H1 (cell line): ENCODE measurements around the gene GRID1. TPM values are rescaled to one million over a fixed set of nuclear protein-coding genes. Genes with fewer than 3 reads are reported as not detected.

Experiments used
- CTCF ChIA-PET: fragments of 300-600 bp; sonication (Branson Sonifier 250); formaldehyde crosslinking; loops from one replicate; lab custom pipeline; 2021; ENCODE audit not compliant: partially characterized antibody; lab: Charles Lee
- POLR2A ChIA-PET: fragments of 300-600 bp; sonication (Branson Sonifier 250); formaldehyde crosslinking; loops from one replicate; lab custom pipeline; 2021; ENCODE audit warnings: inconsistent platforms; ENCODE audit not compliant: partially characterized antibody; lab: Charles Lee
- DNase-seq, 2 experiments: peaks; one replicate each; pipeline versions ENCODE4 v3.0.0 to v3.0.0-alpha.2; 2010 to 2022; ENCODE audit warnings: low spot score in 2 of 2, low read depth in 1 of 2, mixed read lengths in 1 of 2
- FAIRE-seq: peaks from 2 replicates; lab custom pipeline; 2011; peaks lifted over from hg19 to GRCh38; lab: Jason Lieb, UNC
- H2AFZ ChIP-seq: 2 replicates; pipeline ENCODE4 v1.8.1; 2012; ENCODE audit warnings: low read length, inconsistent platforms
- H2AK5ac ChIP-seq: 2 replicates; pipeline ENCODE4 v1.6.1; 2013; ENCODE audit warnings: low read depth, low read length
- H2BK120ac ChIP-seq: replicated peaks from 2 replicates; pipeline ENCODE3; 2013; ENCODE audit warnings: low read depth, low read length, inconsistent platforms
- H2BK12ac ChIP-seq: 2 replicates; pipeline ENCODE4 v1.6.1; 2013; ENCODE audit warnings: low read depth, low read length
- H2BK15ac ChIP-seq: 2 replicates; pipeline ENCODE4 v1.6.1; 2013; ENCODE audit warnings: low read length
- H2BK20ac ChIP-seq: 2 replicates; pipeline ENCODE4 v1.6.1; 2013; ENCODE audit warnings: low read length
- H2BK5ac ChIP-seq: 2 replicates; pipeline ENCODE4 v1.6.1; 2013; ENCODE audit warnings: low read depth, low read length
- H3K14ac ChIP-seq: 2 replicates; pipeline ENCODE4 v1.6.1; 2013; ENCODE audit warnings: inconsistent platforms; ENCODE audit not compliant: insufficient read length
- H3K18ac ChIP-seq: 2 replicates; pipeline ENCODE4 v1.6.1; 2013; ENCODE audit warnings: low read length; ENCODE audit errors: extremely low read depth
- H3K23ac ChIP-seq: 2 replicates; pipeline ENCODE4 v1.6.1; 2013; ENCODE audit warnings: inconsistent platforms; ENCODE audit not compliant: insufficient read length
- H3K23me2 ChIP-seq: 2 replicates; pipeline ENCODE4 v1.6.1; 2013; ENCODE audit warnings: low read depth, low read length
- H3K27ac ChIP-seq: 2 replicates; pipeline ENCODE4 v1.6.1; 2011; ENCODE audit warnings: low read depth, low read length, inconsistent platforms
- H3K27me3 ChIP-seq, 4 experiments: replicated peaks in 1 of 4; 1 replicate in 1 of 4; 2 replicates in 3 of 4; pipeline versions ENCODE4 v1.6.1 to v1.8.1; 2011 to 2013; ENCODE audit warnings: low read length in 3 of 4, mild to moderate bottlenecking in 3 of 4, inconsistent platforms in 2 of 4, mixed read lengths in 2 of 4, moderate library complexity in 1 of 4; ENCODE audit not compliant: control insufficient read depth in 3 of 4, insufficient read depth in 3 of 4; ENCODE audit errors: extremely low read depth in 1 of 4
- H3K36me3 ChIP-seq, 4 experiments: 2 replicates each; pipeline versions ENCODE4 v1.6.1 to v1.8.1; 2011 to 2013; ENCODE audit warnings: mild to moderate bottlenecking in 4 of 4, low read length in 3 of 4, moderate library complexity in 2 of 4, control low read depth in 1 of 4, inconsistent platforms in 1 of 4; ENCODE audit not compliant: insufficient read depth in 4 of 4, control insufficient read depth in 2 of 4
- H3K4ac ChIP-seq: replicated peaks from 2 replicates; pipeline ENCODE3; 2013; ENCODE audit warnings: low read length, low read depth, mixed read lengths, inconsistent platforms; ENCODE audit not compliant: insufficient read length
- H3K4me1 ChIP-seq, 4 experiments: replicated peaks in 1 of 4; 1 replicate in 1 of 4; 2 replicates in 3 of 4; pipeline versions ENCODE4 v1.6.1 to v1.8.1; 2011 to 2013; ENCODE audit warnings: low read length in 3 of 4, inconsistent platforms in 2 of 4, mixed read lengths in 1 of 4; ENCODE audit not compliant: insufficient read depth in 4 of 4, control insufficient read depth in 3 of 4
- H3K4me2 ChIP-seq, 2 experiments: 2 replicates each; pipeline versions ENCODE4 v1.6.1 to v1.8.1; 2011 to 2013; ENCODE audit warnings: low read depth in 2 of 2, low read length in 2 of 2, control low read depth in 1 of 2, inconsistent platforms in 1 of 2, mild to moderate bottlenecking in 1 of 2; ENCODE audit not compliant: insufficient read depth in 1 of 2
- H3K4me3 ChIP-seq, 4 experiments: fragments of 200-600, 300-600 bp in 1 of 4; sonication (generic), shearing (Covaris generic), sonication (Bioruptor Twin) in 1 of 4; 2 replicates each; pipeline versions ENCODE4 v1.5.1 to v1.8.1; 2011 to 2016; ENCODE audit warnings: low read length in 4 of 4, low read depth in 3 of 4, control low read depth in 2 of 4, inconsistent platforms in 2 of 4, mild to moderate bottlenecking in 2 of 4, mixed read lengths in 1 of 4, moderate library complexity in 1 of 4; ENCODE audit not compliant: insufficient read depth in 2 of 4; ENCODE audit errors: extremely low read depth in 1 of 4
- H3K56ac ChIP-seq: replicated peaks from 2 replicates; pipeline ENCODE3; 2013; ENCODE audit warnings: low read depth, mild to moderate bottlenecking, mixed read lengths, low read length, inconsistent platforms; ENCODE audit not compliant: insufficient read length
- H3K79me1 ChIP-seq: 2 replicates; pipeline ENCODE4 v1.6.1; 2013; ENCODE audit warnings: low read depth, low read length, control low read depth
- H3K79me2 ChIP-seq, 2 experiments: 2 replicates each; pipeline versions ENCODE4 v1.6.1 to v1.8.1; 2012 to 2013; ENCODE audit warnings: low read length in 2 of 2, mild to moderate bottlenecking in 2 of 2, inconsistent platforms in 1 of 2; ENCODE audit not compliant: insufficient read depth in 2 of 2, control insufficient read depth in 1 of 2
- H3K9ac ChIP-seq, 4 experiments: replicated peaks in 1 of 4; 1 replicate in 1 of 4; 2 replicates in 3 of 4; pipeline versions ENCODE4 v1.6.1 to v1.8.1; 2011 to 2013; ENCODE audit warnings: low read depth in 3 of 4, low read length in 3 of 4, control low read depth in 2 of 4, mild to moderate bottlenecking in 2 of 4, moderate library complexity in 2 of 4, inconsistent platforms in 1 of 4; ENCODE audit errors: extremely low read depth in 1 of 4
- H3K9me3 ChIP-seq, 2 experiments: 2 replicates each; pipeline versions ENCODE4 v1.6.1 to v1.8.1; 2012 to 2013; ENCODE audit warnings: mild to moderate bottlenecking in 2 of 2, moderate library complexity in 2 of 2, control low read depth in 1 of 2, inconsistent platforms in 1 of 2, low read depth in 1 of 2, low read length in 1 of 2, mixed read lengths in 1 of 2; ENCODE audit not compliant: insufficient read depth in 2 of 2
- H4K20me1 ChIP-seq, 2 experiments: replicated peaks in 1 of 2; 2 replicates each; pipeline versions ENCODE3 to v1.8.1; 2011 to 2013; ENCODE audit warnings: inconsistent platforms in 2 of 2, low read length in 2 of 2, mild to moderate bottlenecking in 1 of 2; ENCODE audit not compliant: insufficient read depth in 2 of 2, control insufficient read depth in 1 of 2
- H4K5ac ChIP-seq: 2 replicates; pipeline ENCODE4 v1.6.1; 2013; ENCODE audit warnings: low read length, low read depth, mixed read lengths, inconsistent platforms; ENCODE audit not compliant: insufficient read length
- H4K8ac ChIP-seq: 2 replicates; pipeline ENCODE4 v1.8.0; 2013; ENCODE audit warnings: mild to moderate bottlenecking, moderate library complexity, low read length, inconsistent platforms; ENCODE audit not compliant: insufficient read depth; ENCODE audit errors: extremely low read depth
- H4K91ac ChIP-seq: replicated peaks from 2 replicates; pipeline ENCODE3; 2013; ENCODE audit warnings: low read length, mixed read lengths, inconsistent platforms; ENCODE audit not compliant: insufficient read length
- EZH2 ChIP-seq: fragments of 200-600 bp; sonication (generic); IDR thresholded peaks from 2 replicates; pipeline ENCODE4 v1.7.1; 2012; ENCODE audit warnings: low read depth, mild to moderate bottlenecking, moderate library complexity, low read length, inconsistent platforms; ENCODE audit not compliant: severe bottlenecking
- GABPA ChIP-seq: IDR thresholded peaks from 2 replicates; pipeline ENCODE4 v1.6.1; 2011; ENCODE audit warnings: mild to moderate bottlenecking, low read length, moderate library complexity, borderline replicate concordance; ENCODE audit not compliant: insufficient read depth
- GTF2F1 ChIP-seq: IDR thresholded peaks from 2 replicates; pipeline ENCODE4 v1.6.1; 2012; ENCODE audit warnings: low read depth, low read length, improper control_type of control experiment, borderline replicate concordance
- HDAC6 ChIP-seq: IDR thresholded peaks from one replicate; pipeline ENCODE4 v1.7.1; 2012; ENCODE audit warnings: low read depth, mild to moderate bottlenecking, inconsistent platforms, low read length, moderate library complexity
- SIN3A ChIP-seq, 2 experiments: IDR thresholded peaks in 1 of 2; conservative IDR thresholded peaks in 1 of 2; 2 replicates each; pipeline ENCODE4 v1.6.1; 2011 to 2012; ENCODE audit warnings: low read length in 2 of 2, improper control_type of control experiment in 1 of 2, low read depth in 1 of 2, mild to moderate bottlenecking in 1 of 2
- TAF1 ChIP-seq: IDR thresholded peaks from 2 replicates; pipeline ENCODE4 v1.6.1; 2011; ENCODE audit warnings: mild to moderate bottlenecking, low read depth, low read length
- TBP ChIP-seq: IDR thresholded peaks from 2 replicates; pipeline ENCODE4 v1.6.1; 2011; ENCODE audit warnings: low read depth, low read length, improper control_type of control experiment
- TCF12 ChIP-seq: IDR thresholded peaks from 2 replicates; pipeline ENCODE4 v1.6.1; 2011; ENCODE audit warnings: low read depth, mild to moderate bottlenecking, low read length
- YY1 ChIP-seq: IDR thresholded peaks from 2 replicates; pipeline ENCODE4 v1.6.1; 2011; ENCODE audit warnings: low read depth, mild to moderate bottlenecking, low read length
- WGBS, 2 experiments: shearing (Covaris generic) in 1 of 2; methylation state at CpG; one replicate each; pipeline versions ENCODE4 v1.1.6 to v1.1.7; 2013 to 2015; ENCODE audit warnings: low lambda C conversion rate in 2 of 2, mixed read lengths in 2 of 2, inconsistent platforms in 1 of 2, low coverage in 1 of 2, missing lambda C conversion rate in 1 of 2; ENCODE audit not compliant: insufficient replicate concordance in 2 of 2, insufficient coverage in 1 of 2, insufficient read length in 1 of 2; ENCODE audit errors: extremely low coverage in 1 of 2, missing lambda C conversion rate in 1 of 2; 5-methylcytosine and 5-hydroxymethylcytosine counted together
- polyA plus RNA-seq, 7 experiments: library from polyadenylated mRNA; depleted of rRNA in 3 of 7; stranded (reverse) in 5 of 7; unstranded in 2 of 7; fragments of >200 nt in 5 of 7; fragments of 200-250 nt in 2 of 7; gene quantifications; 1 replicate in 5 of 7; 2 replicates in 1 of 7; 4 replicates in 1 of 7; pipeline versions ENCODE4 v1.2.1 to v1.2.3, GENCODE V29; 2011 to 2013; ENCODE audit warnings: missing spikeins in 2 of 7, mixed read lengths in 2 of 7
- total RNA-seq: library from RNA; stranded (reverse); fragmentation: NEBNext Ultra II Directional; extraction: Animal tissue kit (Norgen Biotek cat#: 25700); gene quantifications from 2 replicates; pipeline ENCODE4 v1.2.1, GENCODE V29; 2021
- TF ChIP-seq, protein P1 (sequence below), 3 experiments: IDR thresholded peaks; 1 replicate in 2 of 3; 2 replicates in 1 of 3; pipeline versions ENCODE4 v1.5.1 to v1.6.1; 2011; ENCODE audit warnings: low read length in 3 of 3, mild to moderate bottlenecking in 3 of 3, inconsistent platforms in 2 of 3, low read depth in 1 of 3, moderate library complexity in 1 of 3; ENCODE audit not compliant: insufficient read depth in 1 of 3; ENCODE audit errors: control extremely low read depth in 1 of 3
- TF ChIP-seq, protein P2 (sequence below): IDR thresholded peaks from 2 replicates; pipeline ENCODE4 v1.6.1; 2012; ENCODE audit warnings: inconsistent platforms

Gene GRID1
- total and polyA plus RNA-seq, 2 of the 8 experiments (the other 6 are each of a cell fraction or from before 2014, with no cell fraction given) = 0.22 to 0.30 TPM

DNA sequence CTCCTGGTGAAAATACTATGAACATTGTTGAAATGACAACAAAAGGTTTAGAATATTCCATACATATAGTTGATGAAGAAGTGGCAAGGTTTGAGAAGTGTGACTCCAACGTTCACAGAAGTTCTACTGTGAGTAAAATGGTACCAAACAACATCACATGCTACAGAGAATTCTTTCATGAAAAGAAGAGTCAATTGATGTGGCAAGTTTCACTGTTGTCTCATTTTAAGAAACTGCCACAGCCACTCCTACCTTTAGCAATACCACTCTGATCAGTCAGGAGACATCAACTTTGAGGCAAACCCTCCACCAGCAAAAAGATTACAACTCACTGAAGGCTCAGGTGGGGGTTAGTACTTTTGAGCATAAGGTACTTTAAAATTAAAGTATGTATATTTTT lies 693.3 kb downstream of the GRID1 start:
- CTCF ChIA-PET = no interaction called here
- no peak overlapping the region for H3K56ac ChIP-seq
- H3K9ac ChIP-seq = no peak overlapping the region
- no peak overlapping the region for H2AK5ac ChIP-seq
- 83% methylated on average over 1 of the region's 1 CpG; no CpG with 5 or more reads in 1 of the 2 experiments for WGBS, 2 experiments
- POLR2A ChIA-PET = no interaction called here
- H4K5ac ChIP-seq = no peak overlapping the region
- no peak overlapping the region for H2BK5ac ChIP-seq
- H3K4me1 ChIP-seq = peaks cover 0 to 7% (median under 1%) of the 10 kb centered on the region in 4 experiments; a peak in 4 of 7 replicates
- H4K91ac ChIP-seq = no peak overlapping the region
- H2AFZ ChIP-seq = no peak overlapping the region
- no peaks in the 10 kb centered on the region for H3K79me2 ChIP-seq
- H2BK12ac ChIP-seq = no peak overlapping the region
- H3K23me2 ChIP-seq = no peaks in the 10 kb centered on the region
- no peaks in the 10 kb centered on the region; a peak in 1 of 8 replicates for H3K36me3 ChIP-seq
- no peak overlapping the region for H2BK15ac ChIP-seq
- H3K4me2 ChIP-seq = no peak overlapping the region
- H3K4ac ChIP-seq = no peak overlapping the region
- H3K4me3 ChIP-seq = no peak overlapping the region
- no peaks in the 10 kb centered on the region for H4K20me1 ChIP-seq
- H3K27ac ChIP-seq = no peak overlapping the region
- H3K27me3 ChIP-seq = no peaks in the 10 kb centered on the region
- no peaks in the 10 kb centered on the region; a peak in 1 of 4 replicates for H3K9me3 ChIP-seq
- no peak overlapping the region for H3K14ac ChIP-seq
- no peak overlapping the region for H2BK20ac ChIP-seq
- H4K8ac ChIP-seq = no peak overlapping the region
- no peak overlapping the region for H3K18ac ChIP-seq
- DNase-seq (no peak), FAIRE-seq (no peak)
- no peak overlapping the region for H2BK120ac ChIP-seq
- no peak overlapping the region for H3K23ac ChIP-seq
- H3K79me1 ChIP-seq = no peaks in the 10 kb centered on the region
- TF ChIP-seq, protein P1, sequence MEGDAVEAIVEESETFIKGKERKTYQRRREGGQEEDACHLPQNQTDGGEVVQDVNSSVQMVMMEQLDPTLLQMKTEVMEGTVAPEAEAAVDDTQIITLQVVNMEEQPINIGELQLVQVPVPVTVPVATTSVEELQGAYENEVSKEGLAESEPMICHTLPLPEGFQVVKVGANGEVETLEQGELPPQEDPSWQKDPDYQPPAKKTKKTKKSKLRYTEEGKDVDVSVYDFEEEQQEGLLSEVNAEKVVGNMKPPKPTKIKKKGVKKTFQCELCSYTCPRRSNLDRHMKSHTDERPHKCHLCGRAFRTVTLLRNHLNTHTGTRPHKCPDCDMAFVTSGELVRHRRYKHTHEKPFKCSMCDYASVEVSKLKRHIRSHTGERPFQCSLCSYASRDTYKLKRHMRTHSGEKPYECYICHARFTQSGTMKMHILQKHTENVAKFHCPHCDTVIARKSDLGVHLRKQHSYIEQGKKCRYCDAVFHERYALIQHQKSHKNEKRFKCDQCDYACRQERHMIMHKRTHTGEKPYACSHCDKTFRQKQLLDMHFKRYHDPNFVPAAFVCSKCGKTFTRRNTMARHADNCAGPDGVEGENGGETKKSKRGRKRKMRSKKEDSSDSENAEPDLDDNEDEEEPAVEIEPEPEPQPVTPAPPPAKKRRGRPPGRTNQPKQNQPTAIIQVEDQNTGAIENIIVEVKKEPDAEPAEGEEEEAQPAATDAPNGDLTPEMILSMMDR (IDR thresholded peaks at IDR 0.05; ENCODE audit: control extremely low read depth in 1 of 3, insufficient read depth in 1 of 3, low read depth in 1 of 3, low read length in 3 of 3) = no peak
- no peak for TF ChIP-seq TAF1
- no peak for TF ChIP-seq YY1
- TF ChIP-seq, protein P2, sequence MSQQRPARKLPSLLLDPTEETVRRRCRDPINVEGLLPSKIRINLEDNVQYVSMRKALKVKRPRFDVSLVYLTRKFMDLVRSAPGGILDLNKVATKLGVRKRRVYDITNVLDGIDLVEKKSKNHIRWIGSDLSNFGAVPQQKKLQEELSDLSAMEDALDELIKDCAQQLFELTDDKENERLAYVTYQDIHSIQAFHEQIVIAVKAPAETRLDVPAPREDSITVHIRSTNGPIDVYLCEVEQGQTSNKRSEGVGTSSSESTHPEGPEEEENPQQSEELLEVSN = no peak
- no peak for TF ChIP-seq SIN3A (conservative IDR thresholded peaks at IDR 0.05 in 1 of 2, IDR thresholded peaks at IDR 0.05 in 1 of 2; ENCODE audit: low read depth in 1 of 2, low read length in 2 of 2)
- TF ChIP-seq HDAC6 = no peak
- TF ChIP-seq GABPA = no peak
- no peak for TF ChIP-seq GTF2F1
- no peak for TF ChIP-seq TBP
- no peak for TF ChIP-seq EZH2
- no peak for TF ChIP-seq TCF12
